ENCODE data around the gene IGSF21. TPM values are rescaled to one million over a fixed set of nuclear protein-coding genes. Genes with fewer than 3 reads are reported as not detected.

IGSF21 gene
- total RNA-seq, 1 experiment from 2014 or later: not detected

- H3K9me3 Mint-ChIP-seq (ENCODE audit: unreplicated experiment): peaks cover 8% of the 10 kb centered on the region
- H3K27ac Mint-ChIP-seq (ENCODE audit: low read depth, unreplicated experiment): no peak overlapping the region
- no peak for TF ChIP-seq CTCF (IDR thresholded peaks at IDR 0.05; ENCODE audit: unreplicated experiment)
- ChIA-PET POLR2A (no interaction called here), CTCF (no interaction called here)
- no peaks in the 10 kb centered on the region for H3K4me1 Mint-ChIP-seq (ENCODE audit: insufficient read depth, unreplicated experiment)
- no TSS peak for BruUV-seq (replicated peaks)
- intact Hi-C loops (cut with micrococcal nuclease): no loop called here
- DNase-seq (ENCODE audit: unreplicated experiment): no peak
- H3K4me3 Mint-ChIP-seq (ENCODE audit: unreplicated experiment): no peak overlapping the region
- H3K36me3 Mint-ChIP-seq (ENCODE audit: insufficient read depth, unreplicated experiment): no peaks in the 10 kb centered on the region
- H3K27me3 Mint-ChIP-seq (ENCODE audit: insufficient read depth, unreplicated experiment): peaks cover 14% of the 10 kb centered on the region
Observed at GRCh38 chr1:18417316-18418269, 310.0 kb downstream of the IGSF21 start.

DNA sequence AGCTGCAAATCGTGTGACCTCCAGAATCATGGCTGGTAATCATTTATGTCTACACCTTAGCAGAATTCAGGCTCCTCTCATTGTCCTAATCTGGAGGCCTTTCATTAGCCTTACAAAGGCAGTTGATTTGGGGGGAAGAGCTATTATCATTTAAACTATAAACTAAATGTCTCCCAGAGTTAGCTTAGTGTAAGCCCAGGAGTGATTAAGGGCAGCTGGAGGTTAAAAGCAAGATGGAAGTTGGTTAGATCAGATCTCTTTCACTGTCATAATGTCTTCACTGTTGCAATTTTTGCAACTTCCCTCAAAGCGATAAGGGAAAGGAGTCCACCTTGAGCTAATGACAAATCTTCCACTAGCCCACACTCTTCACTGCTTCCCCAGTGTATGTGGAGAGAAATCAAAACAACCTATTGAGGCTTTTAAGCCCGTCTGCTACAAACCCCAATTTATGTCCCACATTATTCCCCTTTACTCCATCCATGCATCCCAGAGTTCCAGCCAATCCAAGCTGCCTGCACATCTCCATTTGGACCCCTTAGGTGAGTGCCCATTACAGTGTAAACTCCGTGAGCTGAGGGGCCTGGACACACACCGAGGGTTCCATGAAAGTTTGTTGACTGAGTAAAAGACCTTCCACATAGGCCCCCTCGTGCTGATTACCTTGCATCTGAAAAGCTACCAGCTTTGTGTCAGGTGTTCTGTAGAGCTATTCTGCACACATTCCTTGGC, 311.7 kb downstream of the IGSF21 start:
- Mint-ChIP-seq H3K4me1 (ENCODE audit: insufficient read depth, unreplicated experiment) (no peaks in the 10 kb centered on the region), H3K9me3 (ENCODE audit: unreplicated experiment) (peaks cover 14% of the 10 kb centered on the region), H3K27me3 (ENCODE audit: insufficient read depth, unreplicated experiment) (peaks cover 14% of the 10 kb centered on the region), H3K4me3 (ENCODE audit: unreplicated experiment) (no peak overlapping the region), H3K27ac (ENCODE audit: low read depth, unreplicated experiment) (no peak overlapping the region), H3K36me3 (ENCODE audit: insufficient read depth, unreplicated experiment) (no peaks in the 10 kb centered on the region)
- intact Hi-C loops (cut with micrococcal nuclease): no loop called here
- TF ChIP-seq CTCF (IDR thresholded peaks at IDR 0.05; ENCODE audit: unreplicated experiment): no peak
- CTCF ChIA-PET: no interaction called here
- POLR2A ChIA-PET: no interaction called here
- DNase-seq (ENCODE audit: unreplicated experiment): no peak
- no TSS peak for BruUV-seq (replicated peaks)

DNA sequence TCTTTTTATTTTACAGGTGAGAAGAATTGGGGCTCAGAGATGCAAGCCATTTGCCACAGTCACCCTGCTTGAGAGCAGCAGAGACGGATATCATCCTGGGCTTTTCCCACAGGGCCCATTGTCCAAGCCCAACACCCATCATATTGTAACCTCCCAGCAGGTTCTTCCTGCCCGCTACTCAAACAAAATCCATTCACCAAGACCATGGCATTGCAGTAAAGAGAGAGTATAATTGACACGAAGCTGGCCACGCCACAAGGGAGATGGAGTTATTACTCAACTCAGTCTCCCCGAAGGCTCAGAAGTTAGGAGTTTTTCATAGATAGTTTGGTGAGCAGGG, 312.2 kb downstream of the IGSF21 start:
- Mint-ChIP-seq H3K36me3 (ENCODE audit: insufficient read depth, unreplicated experiment) (no peaks in the 10 kb centered on the region), H3K9me3 (ENCODE audit: unreplicated experiment) (peaks cover 11% of the 10 kb centered on the region), H3K4me3 (ENCODE audit: unreplicated experiment) (no peak overlapping the region), H3K27me3 (ENCODE audit: insufficient read depth, unreplicated experiment) (peaks cover 14% of the 10 kb centered on the region), H3K4me1 (ENCODE audit: insufficient read depth, unreplicated experiment) (no peaks in the 10 kb centered on the region), H3K27ac (ENCODE audit: low read depth, unreplicated experiment) (no peak overlapping the region)
- BruUV-seq (replicated peaks): no TSS peak
- CTCF ChIA-PET: no interaction called here
- POLR2A ChIA-PET: no interaction called here
- intact Hi-C loops (cut with micrococcal nuclease): no loop called here
- no peak for DNase-seq (ENCODE audit: unreplicated experiment)
- no peak for TF ChIP-seq CTCF (IDR thresholded peaks at IDR 0.05; ENCODE audit: unreplicated experiment)

DNA sequence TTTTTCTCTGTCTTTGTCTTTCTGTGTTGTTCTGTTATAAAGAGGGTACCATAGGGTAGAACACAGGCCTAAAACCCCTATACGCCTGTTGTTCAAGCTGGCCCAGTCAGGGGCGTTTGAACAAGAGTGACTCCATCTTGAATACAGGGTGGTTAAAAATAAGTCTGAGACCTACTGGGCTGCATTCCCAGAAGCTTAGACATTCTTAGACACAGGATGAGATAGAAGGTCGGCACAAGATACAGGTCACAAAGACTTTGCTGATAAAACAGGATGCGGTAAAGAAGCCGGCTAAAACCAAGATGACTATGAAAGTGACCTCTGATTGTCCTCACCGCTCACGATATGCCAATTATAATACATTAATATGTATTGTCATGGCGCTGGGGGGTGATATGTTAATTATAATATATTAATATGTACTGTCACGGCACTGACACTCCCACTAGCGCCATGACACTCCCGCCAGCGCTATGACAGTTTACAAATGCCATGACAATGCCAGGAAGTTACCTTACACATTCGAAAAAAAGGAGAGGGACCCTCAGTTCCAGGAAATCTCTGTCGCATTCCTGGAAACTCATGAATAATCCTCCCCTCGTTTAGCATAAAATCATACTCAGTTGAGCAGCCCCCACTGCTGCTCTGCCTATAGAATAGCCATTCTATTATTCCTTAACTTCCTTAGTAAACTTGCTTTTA, 314.6 kb downstream of the IGSF21 start:
- CTCF ChIA-PET: no interaction called here
- no peak overlapping the region for H3K27ac Mint-ChIP-seq (ENCODE audit: low read depth, unreplicated experiment)
- intact Hi-C loops (cut with micrococcal nuclease): no loop called here
- H3K27me3 Mint-ChIP-seq (ENCODE audit: insufficient read depth, unreplicated experiment): peaks cover 14% of the 10 kb centered on the region
- no peak for TF ChIP-seq CTCF (IDR thresholded peaks at IDR 0.05; ENCODE audit: unreplicated experiment)
- POLR2A ChIA-PET: no interaction called here
- no peak for DNase-seq (ENCODE audit: unreplicated experiment)
- no peaks in the 10 kb centered on the region for H3K4me1 Mint-ChIP-seq (ENCODE audit: insufficient read depth, unreplicated experiment)
- no peak overlapping the region for H3K4me3 Mint-ChIP-seq (ENCODE audit: unreplicated experiment)
- BruUV-seq (replicated peaks): no TSS peak
- H3K9me3 Mint-ChIP-seq (ENCODE audit: unreplicated experiment): peaks cover 6% of the 10 kb centered on the region
- no peaks in the 10 kb centered on the region for H3K36me3 Mint-ChIP-seq (ENCODE audit: insufficient read depth, unreplicated experiment)
